ENCODE measurements around the gene PRKCQ.

The PRKCQ gene

GRCh38 chr10:6565588-6565987 is 14.5 kb downstream of the PRKCQ start:
- DNase-seq = no peak

DNA sequence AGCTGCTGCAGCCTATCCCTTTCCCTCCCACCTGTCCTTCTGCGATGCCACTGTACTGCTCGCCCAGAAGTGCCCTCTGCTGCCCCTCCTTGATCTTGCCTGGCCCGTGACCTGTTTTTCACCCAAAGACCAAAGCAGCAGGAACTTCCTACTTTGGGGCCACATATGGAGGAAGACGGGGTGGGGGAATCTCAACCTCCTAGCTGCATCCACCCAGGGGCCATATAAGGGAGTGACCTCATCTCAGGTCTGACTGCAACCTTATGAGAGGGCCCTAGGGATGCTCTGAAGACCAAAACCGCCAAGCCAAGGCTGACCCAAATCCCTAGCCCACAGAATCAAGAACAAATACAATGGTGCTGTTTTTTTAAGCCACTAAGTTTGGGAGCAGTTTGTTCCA is 15.7 kb downstream of the PRKCQ start:
- DNase-seq = no peak

DNA sequence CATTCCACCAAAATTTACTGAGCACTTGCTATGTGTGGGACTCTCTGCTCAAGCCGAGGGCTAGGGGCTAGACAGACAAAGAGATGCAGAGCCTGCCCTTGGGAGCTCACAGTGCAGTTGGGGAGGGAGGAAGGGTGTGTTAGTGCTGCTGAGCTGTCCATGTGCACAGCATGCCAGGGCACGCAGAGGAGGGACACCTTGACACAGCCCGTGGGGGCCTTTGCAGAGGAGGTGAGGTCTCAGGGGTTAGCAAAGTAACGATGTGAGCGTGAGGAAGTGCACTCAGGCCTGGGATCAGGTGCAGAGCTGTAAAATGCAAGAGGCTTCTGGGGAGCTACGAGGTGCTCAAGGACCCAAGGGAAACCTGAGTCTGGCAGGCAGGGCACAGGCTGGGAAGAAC is 16.3 kb downstream of the PRKCQ start:
- DNase-seq = no peak

DNA sequence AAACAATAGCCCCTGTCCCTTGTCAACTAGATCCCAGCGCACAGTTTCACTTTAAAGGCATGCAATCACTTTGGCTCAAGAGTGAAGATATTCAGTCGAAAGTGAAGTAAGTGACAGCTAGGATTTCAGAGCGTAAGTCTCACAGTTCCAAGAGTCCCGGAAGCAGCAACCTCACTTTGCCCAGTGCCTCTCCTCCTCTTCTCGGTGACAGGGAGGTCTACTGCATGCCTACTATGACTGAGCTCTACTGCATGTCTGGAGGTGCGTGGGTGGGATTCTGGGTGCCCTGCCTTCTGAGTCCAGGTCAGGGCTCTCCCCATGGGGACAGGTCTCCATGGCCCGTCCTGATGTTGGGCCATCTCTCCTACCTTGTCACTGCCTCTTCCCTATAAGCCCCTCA is 17.0 kb downstream of the PRKCQ start:
- no peak for DNase-seq

- DNase-seq = no peak
Observed at GRCh38 chr10:6562221-6562620, 17.9 kb downstream of the PRKCQ start.

GRCh38 chr10:6561552-6561951 is 18.5 kb downstream of the PRKCQ start:
- DNase-seq = no peak

- no peak for DNase-seq
Observed at GRCh38 chr10:6558759-6559461, 21.2 kb downstream of the PRKCQ start.

DNA sequence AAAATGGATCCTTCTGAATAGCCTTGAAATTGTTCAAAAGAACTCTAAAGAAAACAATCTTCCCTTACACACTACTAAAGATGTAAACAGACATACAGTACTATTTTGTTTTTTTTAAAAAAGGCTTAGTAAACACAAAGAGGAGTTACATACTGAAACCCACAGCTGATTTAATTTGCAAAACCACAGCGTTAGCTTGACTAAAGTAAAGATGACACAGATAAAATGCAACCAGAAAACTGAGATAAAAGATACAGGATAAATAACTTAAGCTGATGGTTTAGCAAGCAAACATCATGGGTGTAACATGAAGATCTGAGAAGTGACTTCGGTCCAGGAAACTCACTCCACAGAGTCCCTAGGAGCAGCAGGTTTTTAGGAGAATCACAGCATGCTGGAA is 21.8 kb downstream of the PRKCQ start:
- no peak for DNase-seq

- no peak for DNase-seq
Observed at GRCh38 chr10:6553937-6554336, 26.1 kb downstream of the PRKCQ start.

- no peak for DNase-seq
Observed at GRCh38 chr10:6543431-6544005, 36.6 kb downstream of the PRKCQ start.

DNA sequence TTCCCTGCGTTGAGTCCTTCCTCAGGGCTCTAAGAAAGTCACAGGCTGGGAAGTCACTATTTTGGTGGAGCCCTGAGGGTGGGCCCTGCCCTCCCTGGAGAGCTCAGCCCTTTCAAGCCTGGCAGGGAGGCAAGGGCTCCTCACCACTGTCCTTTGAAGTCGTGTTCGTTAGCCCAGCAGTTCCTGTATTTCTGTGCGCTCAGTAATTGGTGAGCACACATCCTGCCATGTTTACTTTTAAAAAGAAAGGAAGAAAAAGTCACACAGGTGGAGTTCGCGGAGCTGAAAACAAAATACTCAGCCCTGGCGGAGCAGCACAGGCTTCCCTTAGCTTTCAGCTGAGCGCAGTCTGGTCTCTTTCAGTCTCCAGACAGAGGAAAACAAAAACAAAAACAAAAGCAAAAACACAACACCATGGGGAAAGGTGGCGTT is 37.1 kb downstream of the PRKCQ start:
- DNase-seq = no peak

- no peak for DNase-seq
Observed at GRCh38 chr10:6539833-6540232, 40.2 kb downstream of the PRKCQ start.

- no peak for DNase-seq
Observed at GRCh38 chr10:6537770-6538169, 42.3 kb downstream of the PRKCQ start.

- no peak for DNase-seq
Observed at GRCh38 chr10:6536102-6536501, 44.0 kb downstream of the PRKCQ start.

- no peak for DNase-seq
Observed at GRCh38 chr10:6535156-6535764, 44.8 kb downstream of the PRKCQ start.

DNA sequence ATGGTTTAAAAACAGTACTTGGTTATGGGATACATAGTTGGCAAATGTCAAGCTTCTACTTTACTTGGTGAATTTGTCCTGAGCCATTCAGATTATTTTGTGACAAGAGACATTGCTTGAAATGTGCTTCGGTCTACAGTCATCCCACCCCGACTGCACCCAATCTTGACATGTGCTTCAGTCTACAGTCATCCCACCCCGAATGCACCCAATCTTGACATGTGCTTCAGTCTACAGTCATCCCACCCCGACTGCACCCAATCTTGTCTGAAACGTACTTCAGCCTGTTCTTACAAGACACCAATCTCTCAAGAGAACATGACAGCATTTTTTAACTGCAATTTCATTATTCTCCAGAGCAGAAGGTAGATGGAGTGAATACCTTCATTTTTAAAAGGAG is 47.8 kb downstream of the PRKCQ start:
- DNase-seq = no peak

- no peak for DNase-seq
Observed at GRCh38 chr10:6530966-6531365, 49.1 kb downstream of the PRKCQ start.

- no peak for DNase-seq
Observed at GRCh38 chr10:6530211-6530840, 49.8 kb downstream of the PRKCQ start.

DNA sequence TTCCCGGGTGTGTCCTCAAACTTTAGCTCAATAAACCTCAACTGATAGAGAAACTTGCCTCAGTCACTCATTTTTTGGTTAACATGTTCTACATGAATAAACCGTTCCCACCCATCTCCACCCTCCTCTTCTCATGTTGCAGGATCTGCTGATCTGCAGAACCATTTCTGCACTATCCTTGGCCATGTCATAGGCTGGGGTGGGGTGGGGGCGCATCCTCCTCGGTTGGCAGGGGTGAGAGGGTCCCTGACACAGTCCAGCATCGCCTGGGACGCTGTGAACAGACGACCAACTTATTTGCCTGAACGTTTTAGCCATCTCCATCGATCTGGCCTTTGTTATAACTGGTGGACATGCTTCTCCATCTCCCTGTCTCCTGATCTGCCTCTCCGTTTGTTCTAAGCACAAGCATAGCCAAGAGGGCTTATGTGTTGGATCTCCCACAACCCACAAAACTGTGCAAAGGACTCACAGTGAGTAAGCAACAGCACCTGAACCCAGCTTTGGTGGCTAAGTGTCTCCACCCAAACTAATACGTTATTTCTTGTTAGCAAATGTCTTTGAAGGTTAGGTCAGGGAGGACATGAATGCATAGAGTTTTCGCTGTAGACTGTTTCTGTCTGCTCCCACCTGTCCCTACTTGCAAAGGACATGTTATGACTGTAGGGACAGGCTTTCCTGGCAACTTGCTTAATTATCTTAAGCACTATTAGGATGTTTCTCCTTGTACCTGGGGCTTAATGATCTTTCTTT is 51.7 kb downstream of the PRKCQ start:
- no peak for DNase-seq

DNA sequence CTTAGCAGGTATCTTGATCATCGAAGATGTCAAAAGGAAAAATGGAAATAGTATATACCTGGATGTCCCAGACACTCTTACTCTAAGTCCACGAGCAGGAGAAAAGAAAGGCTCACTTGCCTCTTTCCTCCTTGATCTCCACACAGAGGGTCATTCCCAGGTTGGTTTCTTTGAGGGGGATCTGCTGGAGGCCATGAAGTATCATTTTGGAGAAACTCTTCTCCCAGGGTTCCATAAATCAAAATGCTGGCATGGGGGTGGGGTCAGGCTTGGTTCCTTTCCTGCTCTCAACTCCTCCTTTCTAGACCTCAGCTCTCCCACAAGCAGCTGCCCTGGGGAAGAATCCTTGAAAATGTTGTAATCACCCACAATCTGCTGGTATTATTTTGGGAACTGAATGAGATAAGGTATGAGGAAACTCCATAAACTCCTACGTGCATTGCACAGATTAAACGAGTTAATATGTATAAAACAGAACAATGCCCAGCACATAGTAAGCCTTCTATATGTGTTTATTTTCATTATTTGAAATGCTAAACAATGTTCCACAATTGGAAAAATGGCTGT is 54.4 kb downstream of the PRKCQ start:
- DNase-seq = no peak

GRCh38 chr10:6522230-6522629 is 57.8 kb downstream of the PRKCQ start:
- no peak for DNase-seq

GRCh38 chr10:6520138-6520537 is 59.9 kb downstream of the PRKCQ start:
- DNase-seq = no peak

Measured in NCI-H2029 (cell line).